Measurements from ENCODE around the gene WWP2. TPM values are rescaled to one million over a fixed set of nuclear protein-coding genes. Genes with fewer than 3 reads are reported as not detected.

WWP2 gene
- total and polyA plus RNA-seq, 2 experiments from 2014 or later: 18.5 to 19.0 TPM

- peaks cover 6% of the 10 kb centered on the region; the same call in 1 of the 2 replicates for H3K79me2 ChIP-seq (ENCODE audit: insufficient read depth)
- TF ChIP-seq EZH2 (IDR thresholded peaks at IDR 0.05; ENCODE audit: insufficient read depth, poor library complexity, severe bottlenecking): no peak
- TF ChIP-seq EZH2phosphoT487 (IDR thresholded peaks at IDR 0.05; ENCODE audit: insufficient read depth, low read depth): no peak
- no peak overlapping the region for H3K27ac ChIP-seq
- WGBS, 2 experiments (ENCODE audit: low coverage in 1 of 2, low lambda C conversion rate in 2 of 2, missing lambda C conversion rate in 2 of 2): 96 to 97% methylated on average over 6 of the region's 6 CpGs
- no peaks in the 10 kb centered on the region for H3K27me3 ChIP-seq (replicated peaks; ENCODE audit: insufficient read depth)
- in situ Hi-C loops (cut with MboI): no loop called here
- H2AFZ ChIP-seq: no peak overlapping the region
- peaks cover 5% of the 10 kb centered on the region; the same call in 1 of the 2 replicates for H3F3A ChIP-seq (ENCODE audit: insufficient read depth)
- H4K20me1 ChIP-seq (ENCODE audit: insufficient read depth): no peaks in the 10 kb centered on the region
- H3K4me1 ChIP-seq (ENCODE audit: insufficient read depth): peaks cover 8% of the 10 kb centered on the region
- H3K9me3 ChIP-seq (ENCODE audit: low read depth): no peaks in the 10 kb centered on the region
- H3K4me2 ChIP-seq (ENCODE audit: unreplicated experiment): no peak overlapping the region
- no peaks in the 10 kb centered on the region for H3K36me3 ChIP-seq (ENCODE audit: low read depth)
- H3K4me3 ChIP-seq: no peak overlapping the region
- no peak for DNase-seq
- no peaks in the 10 kb centered on the region for H3K9me2 ChIP-seq (ENCODE audit: insufficient read depth)
- no peak overlapping the region for H3K9ac ChIP-seq
Observed at GRCh38 chr16:69732101-69732500, 30.0 kb upstream of the WWP2 start.

GRCh38 chr16:69741519-69741918, 20.6 kb upstream of the WWP2 start:
- H3K4me2 ChIP-seq (ENCODE audit: unreplicated experiment): no peak overlapping the region
- no peak overlapping the region for H3K4me3 ChIP-seq

GRCh38 chr16:69741951-69742904, 19.9 kb upstream of the WWP2 start:
- H2AFZ ChIP-seq: no peak overlapping the region
- DNase-seq: peak; percentile 46
- no peaks in the 10 kb centered on the region; the same call in 1 of the 2 replicates for H3K4me1 ChIP-seq (ENCODE audit: insufficient read depth)
- H3K27ac ChIP-seq: no peak overlapping the region
- WGBS, 2 experiments (ENCODE audit: low coverage in 1 of 2, low lambda C conversion rate in 2 of 2, missing lambda C conversion rate in 2 of 2): 88 to 90% methylated on average over 41 of the region's 41 CpGs
- no peaks in the 10 kb centered on the region for H3K27me3 ChIP-seq (replicated peaks; ENCODE audit: insufficient read depth)
- in situ Hi-C loops (cut with MboI): no loop called here
- H3K36me3 ChIP-seq (ENCODE audit: low read depth): peaks cover 43% of the 10 kb centered on the region
- peaks cover 17% of the 10 kb centered on the region; the same call in 1 of the 2 replicates for H3F3A ChIP-seq (ENCODE audit: insufficient read depth)
- H3K9me3 ChIP-seq (ENCODE audit: low read depth): no peaks in the 10 kb centered on the region
- TF ChIP-seq EZH2phosphoT487 (IDR thresholded peaks at IDR 0.05; ENCODE audit: insufficient read depth, low read depth) (no peak), EZH2 (IDR thresholded peaks at IDR 0.05; ENCODE audit: insufficient read depth, poor library complexity, severe bottlenecking) (no peak)
- H3K4me3 ChIP-seq: no peak overlapping the region
- no peaks in the 10 kb centered on the region for H4K20me1 ChIP-seq (ENCODE audit: insufficient read depth)
- no peaks in the 10 kb centered on the region for H3K9me2 ChIP-seq (ENCODE audit: insufficient read depth)
- peaks cover 14% of the 10 kb centered on the region; the same call in 1 of the 2 replicates for H3K79me2 ChIP-seq (ENCODE audit: insufficient read depth)
- no peak overlapping the region for H3K9ac ChIP-seq
- H3K4me2 ChIP-seq (ENCODE audit: unreplicated experiment): no peak overlapping the region

More at GRCh38 chr16:69741519-69741918, 20.6 kb upstream of the WWP2 start:
- Histone ChIP-seq H3K79me2 (ENCODE audit: insufficient read depth) (peaks cover 9% of the 10 kb centered on the region; the same call in 1 of the 2 replicates), H4K20me1 (ENCODE audit: insufficient read depth) (no peaks in the 10 kb centered on the region), H3K27ac (no peak overlapping the region), H3K36me3 (ENCODE audit: low read depth) (peaks cover 43% of the 10 kb centered on the region), H3K9ac (no peak overlapping the region), H3K9me3 (ENCODE audit: low read depth) (no peaks in the 10 kb centered on the region), H3F3A (ENCODE audit: insufficient read depth) (peaks cover 23% of the 10 kb centered on the region; the same call in 1 of the 2 replicates), H3K27me3 (replicated peaks; ENCODE audit: insufficient read depth) (no peaks in the 10 kb centered on the region), H2AFZ (no peak overlapping the region), H3K4me1 (ENCODE audit: insufficient read depth) (no peaks in the 10 kb centered on the region; the same call in 1 of the 2 replicates), H3K9me2 (ENCODE audit: insufficient read depth) (no peaks in the 10 kb centered on the region)
- no peak for DNase-seq
- TF ChIP-seq EZH2 (IDR thresholded peaks at IDR 0.05; ENCODE audit: insufficient read depth, poor library complexity, severe bottlenecking): no peak
- no peak for TF ChIP-seq EZH2phosphoT487 (IDR thresholded peaks at IDR 0.05; ENCODE audit: insufficient read depth, low read depth)
- whole genome bisulfite sequencing, 2 experiments (ENCODE audit: low coverage in 1 of 2, low lambda C conversion rate in 2 of 2, missing lambda C conversion rate in 2 of 2): 76 to 79% methylated on average over 8 of the region's 8 CpGs
- in situ Hi-C loops (cut with MboI): no loop called here

- TF ChIP-seq EZH2 (IDR thresholded peaks at IDR 0.05; ENCODE audit: insufficient read depth, poor library complexity, severe bottlenecking) (no peak), EZH2phosphoT487 (IDR thresholded peaks at IDR 0.05; ENCODE audit: insufficient read depth, low read depth) (no peak)
- H3K9me2 ChIP-seq (ENCODE audit: insufficient read depth): no peaks in the 10 kb centered on the region
Observed at GRCh38 chr16:69744363-69745231, 17.5 kb upstream of the WWP2 start.

More at GRCh38 chr16:69744363-69745231, 17.5 kb upstream of the WWP2 start:
- H4K20me1 ChIP-seq (ENCODE audit: insufficient read depth): no peaks in the 10 kb centered on the region
- no peak overlapping the region for H3K9ac ChIP-seq
- no peaks in the 10 kb centered on the region for H3K27me3 ChIP-seq (replicated peaks; ENCODE audit: insufficient read depth)
- in situ Hi-C loops (cut with MboI): no loop called here
- no peak for DNase-seq
- H3K79me2 ChIP-seq (ENCODE audit: insufficient read depth): peaks cover 37% of the 10 kb centered on the region
- WGBS, 2 experiments (ENCODE audit: low coverage in 1 of 2, low lambda C conversion rate in 2 of 2, missing lambda C conversion rate in 2 of 2): 94 to 95% methylated on average over 35 of the region's 35 CpGs
- H3K4me3 ChIP-seq: no peak overlapping the region
- no peaks in the 10 kb centered on the region; the same call in 1 of the 2 replicates for H3K4me1 ChIP-seq (ENCODE audit: insufficient read depth)
- peaks cover 17% of the 10 kb centered on the region; the same call in 1 of the 2 replicates for H3F3A ChIP-seq (ENCODE audit: insufficient read depth)
- no peak overlapping the region for H2AFZ ChIP-seq
- no peak overlapping the region for H3K4me2 ChIP-seq (ENCODE audit: unreplicated experiment)
- H3K27ac ChIP-seq: no peak overlapping the region
- H3K9me3 ChIP-seq (ENCODE audit: low read depth): no peaks in the 10 kb centered on the region
- H3K36me3 ChIP-seq (ENCODE audit: low read depth): peaks cover 56% of the 10 kb centered on the region
